Measurements from ENCODE around the gene DNAH11.
A peak's percentile ranks its signal among the peaks of the same experiment; 100 is the strongest.

Gene DNAH11

GRCh38 chr7:21942955-21943354 is 400.1 kb downstream of the DNAH11 start:
- Mint-ChIP-seq H3K27me3 (ENCODE audit: low read depth) (peaks cover 4% of the 10 kb centered on the region), H3K4me3 (peak overlapping the region; percentile 58), H3K36me3 (ENCODE audit: low read depth) (peaks cover 24% of the 10 kb centered on the region), H3K27ac (no peak overlapping the region), H3K4me1 (ENCODE audit: low read depth) (peaks cover 68% of the 10 kb centered on the region), H3K9me3 (no peaks in the 10 kb centered on the region)
- DNase-seq (ENCODE audit: low spot score) = no peak

GRCh38 chr7:21943436-21943835 is 400.6 kb downstream of the DNAH11 start:
- peaks cover 69% of the 10 kb centered on the region for H3K4me1 Mint-ChIP-seq (ENCODE audit: low read depth)
- H3K27me3 Mint-ChIP-seq (ENCODE audit: low read depth) = peaks cover 4% of the 10 kb centered on the region
- no peaks in the 10 kb centered on the region for H3K9me3 Mint-ChIP-seq
- DNase-seq (ENCODE audit: low spot score) = no peak
- H3K36me3 Mint-ChIP-seq (ENCODE audit: low read depth) = peaks cover 20% of the 10 kb centered on the region
- H3K4me3 Mint-ChIP-seq = peak overlapping the region; percentile 58
- H3K27ac Mint-ChIP-seq = no peak overlapping the region

- H3K9me3 Mint-ChIP-seq = no peaks in the 10 kb centered on the region
- H3K27me3 Mint-ChIP-seq (ENCODE audit: low read depth) = peaks cover 10% of the 10 kb centered on the region
- DNase-seq (ENCODE audit: low spot score) = peak; percentile 39
- peak overlapping the region; percentile 85 for H3K27ac Mint-ChIP-seq
- H3K4me1 Mint-ChIP-seq (ENCODE audit: low read depth) = peaks cover 67% of the 10 kb centered on the region
- peaks cover 14% of the 10 kb centered on the region for H3K36me3 Mint-ChIP-seq (ENCODE audit: low read depth)
- peak overlapping the region; percentile 92 for H3K4me3 Mint-ChIP-seq
Observed at GRCh38 chr7:21944616-21945453, 402.0 kb downstream of the DNAH11 start.

- Mint-ChIP-seq H3K27me3 (ENCODE audit: low read depth) (peaks cover 14% of the 10 kb centered on the region), H3K4me1 (ENCODE audit: low read depth) (peaks cover 59% of the 10 kb centered on the region), H3K27ac (peak within 1 kb of the TSS; percentile 85)
Observed at GRCh38 chr7:21945454-21946221, 402.8 kb downstream of the DNAH11 start, which contains the start of gene CDCA7L. Gene CDCA7L (minus strand): TSS chr7:21945899. CDS start chr7:21945804, 95 bp downstream.

GRCh38 chr7:21946222-21946709 is 403.4 kb downstream of the DNAH11 start:
- Mint-ChIP-seq H3K4me1 (ENCODE audit: low read depth) (peaks cover 55% of the 10 kb centered on the region), H3K27me3 (ENCODE audit: low read depth) (peaks cover 15% of the 10 kb centered on the region), H3K27ac (peak overlapping the region; percentile 85), H3K9me3 (no peaks in the 10 kb centered on the region), H3K36me3 (ENCODE audit: low read depth) (peaks cover 11% of the 10 kb centered on the region), H3K4me3 (peak overlapping the region; percentile 92)
- no peak for DNase-seq (ENCODE audit: low spot score)

More at GRCh38 chr7:21945454-21946221, 402.8 kb downstream of the DNAH11 start, which contains the start of gene CDCA7L:
- Mint-ChIP-seq H3K4me3 (peak within 1 kb of the TSS; percentile 92), H3K9me3 (no peaks in the 10 kb centered on the region), H3K36me3 (ENCODE audit: low read depth) (peaks cover 12% of the 10 kb centered on the region)
- DNase-seq (ENCODE audit: low spot score) = peak; percentile 72

- DNase-seq (ENCODE audit: low spot score) = no peak
- H3K4me1 Mint-ChIP-seq (ENCODE audit: low read depth) = peaks cover 49% of the 10 kb centered on the region
Observed at GRCh38 chr7:21947056-21947455, 404.2 kb downstream of the DNAH11 start.

GRCh38 chr7:21947946-21948345 is 405.1 kb downstream of the DNAH11 start:
- Mint-ChIP-seq H3K36me3 (ENCODE audit: low read depth) (peaks cover 9% of the 10 kb centered on the region), H3K9me3 (no peaks in the 10 kb centered on the region), H3K4me1 (ENCODE audit: low read depth) (peaks cover 41% of the 10 kb centered on the region), H3K27me3 (ENCODE audit: low read depth) (peaks cover 19% of the 10 kb centered on the region), H3K4me3 (peak overlapping the region; percentile 21), H3K27ac (no peak overlapping the region)
- DNase-seq (ENCODE audit: low spot score) = no peak

More at GRCh38 chr7:21947056-21947455, 404.2 kb downstream of the DNAH11 start:
- Mint-ChIP-seq H3K9me3 (no peaks in the 10 kb centered on the region), H3K4me3 (peak overlapping the region; percentile 16), H3K36me3 (ENCODE audit: low read depth) (peaks cover 11% of the 10 kb centered on the region), H3K27ac (no peak overlapping the region), H3K27me3 (ENCODE audit: low read depth) (peaks cover 18% of the 10 kb centered on the region)

GRCh38 chr7:21948364-21948763 is 405.5 kb downstream of the DNAH11 start:
- DNase-seq (ENCODE audit: low spot score) = no peak
- peaks cover 37% of the 10 kb centered on the region for H3K4me1 Mint-ChIP-seq (ENCODE audit: low read depth)
- H3K4me3 Mint-ChIP-seq = peak overlapping the region; percentile 21

GRCh38 chr7:21948887-21949540 is 406.2 kb downstream of the DNAH11 start:
- Mint-ChIP-seq H3K27me3 (ENCODE audit: low read depth) (peaks cover 22% of the 10 kb centered on the region), H3K4me1 (ENCODE audit: low read depth) (peaks cover 36% of the 10 kb centered on the region), H3K36me3 (ENCODE audit: low read depth) (peaks cover 3% of the 10 kb centered on the region), H3K9me3 (no peaks in the 10 kb centered on the region), H3K4me3 (peak overlapping the region; percentile 9), H3K27ac (no peak overlapping the region)
- DNase-seq (ENCODE audit: low spot score) = no peak

More at GRCh38 chr7:21948364-21948763, 405.5 kb downstream of the DNAH11 start:
- H3K9me3 Mint-ChIP-seq = no peaks in the 10 kb centered on the region
- no peak overlapping the region for H3K27ac Mint-ChIP-seq
- peaks cover 5% of the 10 kb centered on the region for H3K36me3 Mint-ChIP-seq (ENCODE audit: low read depth)
- H3K27me3 Mint-ChIP-seq (ENCODE audit: low read depth) = peaks cover 20% of the 10 kb centered on the region
